Amniotic epithelial cell (primary cell): ENCODE measurements around the gene HRH3.

ENCODE experiments used
- DNase-seq: peaks from one replicate; pipeline ENCODE4 v3.0.0-alpha.2; 2010; ENCODE audit warnings: low read depth

Gene HRH3

DNA sequence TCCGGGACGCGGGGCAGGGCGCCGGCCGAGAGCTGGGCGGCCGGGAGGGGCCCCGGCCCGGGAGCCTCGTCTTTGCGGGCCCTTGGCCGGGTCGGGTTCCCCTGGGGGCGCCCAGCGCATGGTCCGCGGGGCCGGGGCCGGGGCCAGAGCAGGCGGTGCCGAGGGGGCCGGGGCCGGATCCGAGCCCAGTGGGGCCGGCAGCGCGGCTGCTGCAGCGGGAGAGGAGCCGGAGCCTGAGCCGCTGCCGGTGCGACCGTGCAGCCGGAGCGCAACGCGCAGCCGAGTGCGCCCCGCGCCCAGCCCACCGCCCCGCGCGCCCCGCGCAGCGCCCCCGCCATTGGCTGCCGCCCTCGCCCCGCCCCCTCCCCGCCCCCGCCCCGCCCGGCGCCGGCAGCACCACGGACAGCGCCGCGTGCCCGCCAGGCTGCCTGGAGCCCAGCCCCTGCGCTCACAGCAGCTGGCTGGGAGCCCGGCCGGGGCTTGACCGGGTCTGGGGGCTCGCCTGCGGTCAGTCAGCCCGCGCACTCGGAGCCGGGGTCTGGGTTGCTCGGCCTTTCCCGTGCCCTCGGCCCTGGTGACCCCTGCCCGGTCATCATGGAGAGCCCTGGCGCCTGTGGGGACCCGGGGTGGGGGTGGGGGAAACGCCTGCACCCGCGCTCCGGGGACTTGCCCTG lies at the start of gene HRH3:
HRH3 (minus strand) TSS at position 287 of the 674 bp plus-strand sequence. CDS start 308 bp downstream, outside the sequence.
- no peak for DNase-seq

DNA sequence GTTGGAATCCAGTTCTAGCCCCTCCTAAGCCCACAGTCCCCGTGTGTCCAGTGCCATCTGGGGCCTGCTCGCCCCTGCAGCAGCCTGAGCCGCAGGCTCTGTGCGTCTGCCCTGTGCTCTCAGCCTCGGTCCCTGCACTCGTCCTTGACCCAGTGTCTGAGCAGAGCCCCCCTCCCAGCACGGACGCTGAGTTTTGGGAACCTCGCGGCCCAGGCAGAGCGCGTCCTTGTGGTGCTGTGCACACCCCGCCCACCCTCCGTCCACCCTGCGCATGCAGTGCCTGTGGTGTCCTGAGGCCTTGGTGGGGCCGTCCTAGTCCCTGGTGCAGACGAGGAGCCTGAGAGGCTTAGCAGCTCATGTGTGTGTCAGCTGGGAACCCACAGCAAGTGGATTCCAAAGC lies 49.8 kb upstream of the HRH3 start:
- no peak for DNase-seq

DNA sequence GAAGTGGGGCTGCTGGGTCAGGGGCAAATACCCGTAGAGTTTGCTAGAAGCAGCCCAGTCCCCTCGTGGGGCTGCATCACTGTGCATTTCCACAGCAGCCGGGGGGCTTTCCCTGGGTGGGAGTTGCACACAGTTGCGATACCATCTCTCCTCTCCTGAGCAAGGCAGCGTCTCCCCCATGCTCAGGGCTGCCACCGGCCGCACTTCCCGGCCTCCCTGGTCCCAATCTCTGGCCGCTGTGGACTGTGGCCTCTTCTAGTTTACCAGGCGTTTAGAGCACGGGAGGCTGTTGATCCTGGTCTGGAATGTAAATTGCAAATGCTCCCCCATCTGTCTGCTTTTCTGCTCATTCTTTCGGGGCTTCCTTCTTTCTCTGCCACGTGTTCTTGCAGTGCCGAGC lies 49.3 kb upstream of the HRH3 start:
- DNase-seq, result no peak

DNA sequence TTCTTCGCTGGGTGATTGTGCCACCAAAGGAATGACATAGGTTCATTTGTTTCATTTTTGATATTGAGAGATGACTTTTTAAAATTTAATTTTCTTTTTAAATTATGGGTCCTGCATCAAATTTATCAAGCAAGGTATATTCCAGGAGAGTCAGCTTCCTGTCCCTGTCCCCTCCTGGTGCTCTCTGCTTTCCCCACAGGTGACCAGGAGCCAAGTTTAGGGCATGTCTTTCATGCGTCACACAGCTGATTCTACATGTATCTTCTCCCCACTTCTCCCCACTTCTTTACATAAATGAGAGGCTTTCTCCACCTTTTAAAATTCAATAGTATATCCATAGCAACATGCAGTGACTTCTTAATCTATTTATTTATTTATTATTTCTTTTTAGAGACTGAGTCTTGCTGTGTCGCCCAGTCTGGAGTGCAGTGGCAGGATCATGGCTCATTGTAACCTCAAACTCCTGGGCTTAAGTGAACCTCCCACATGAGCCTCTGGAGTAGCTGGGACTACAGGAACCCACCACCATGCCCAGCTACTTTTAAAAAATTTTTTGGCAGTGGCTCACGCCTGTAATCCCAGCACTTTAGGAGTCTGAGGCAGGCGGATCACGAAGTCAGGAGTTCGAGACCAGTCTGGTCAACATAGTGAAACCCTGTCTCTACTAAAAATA lies 48.3 kb upstream of the HRH3 start:
- no peak for DNase-seq

DNA sequence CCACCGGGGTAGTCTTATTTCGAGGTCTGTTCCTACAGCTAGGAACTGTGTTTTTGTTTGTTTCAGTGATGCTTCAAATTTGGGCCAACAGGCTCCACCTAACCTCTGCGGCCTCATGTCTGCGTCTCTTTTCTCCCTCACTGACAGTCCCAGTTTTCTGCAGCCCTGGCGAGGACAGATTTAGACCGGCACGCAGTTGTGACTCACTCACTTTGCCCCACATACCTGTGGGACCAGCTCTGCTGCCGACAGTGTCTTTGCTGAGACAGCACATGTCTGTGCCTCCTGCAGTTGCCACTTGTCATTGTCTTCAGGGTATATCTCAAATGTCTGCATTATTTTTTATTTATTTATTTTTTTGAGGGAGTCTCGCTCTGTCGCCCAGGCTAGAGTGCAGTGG lies 47.5 kb upstream of the HRH3 start:
- no peak for DNase-seq

DNA sequence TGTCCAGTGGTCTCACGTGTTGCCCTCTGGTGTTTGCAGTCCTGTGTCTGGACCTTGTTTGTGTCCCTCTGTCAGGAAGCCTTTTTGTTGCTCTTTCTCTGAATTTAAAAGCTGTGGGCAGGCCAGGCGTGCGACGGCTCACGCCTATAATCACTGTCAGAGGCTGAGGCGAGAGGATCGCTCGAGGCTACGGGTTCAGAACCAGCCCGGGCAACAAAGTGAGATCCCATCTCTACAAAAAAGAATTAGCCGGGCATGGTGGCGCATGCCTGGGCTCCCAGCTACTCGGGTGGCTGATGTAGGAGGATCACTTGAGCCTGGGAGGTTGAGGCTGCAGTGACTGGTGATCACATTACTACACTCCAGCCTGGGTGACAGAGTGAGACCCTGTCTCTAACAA lies 46.8 kb upstream of the HRH3 start:
- DNase-seq, result no peak

DNA sequence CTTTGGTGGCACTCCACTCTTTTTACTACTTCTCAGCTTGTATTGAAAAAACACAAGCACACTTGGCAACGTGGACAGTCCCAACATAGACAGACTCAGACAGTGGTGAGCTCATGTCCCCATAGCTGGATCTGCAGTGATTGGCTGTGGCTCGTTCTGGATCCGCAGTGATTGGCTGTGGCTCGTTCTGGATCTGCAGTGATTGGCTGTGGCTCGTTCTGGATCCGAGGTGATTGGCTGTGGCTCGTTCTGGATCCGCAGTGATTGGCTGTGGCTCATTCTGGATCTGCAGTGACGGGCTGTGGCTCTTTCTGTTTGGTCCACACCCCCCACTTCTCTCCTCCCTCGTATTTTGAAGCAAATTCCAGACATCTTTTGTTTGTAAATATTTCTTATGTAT lies 46.3 kb upstream of the HRH3 start:
- peak; percentile 10 for DNase-seq

DNA sequence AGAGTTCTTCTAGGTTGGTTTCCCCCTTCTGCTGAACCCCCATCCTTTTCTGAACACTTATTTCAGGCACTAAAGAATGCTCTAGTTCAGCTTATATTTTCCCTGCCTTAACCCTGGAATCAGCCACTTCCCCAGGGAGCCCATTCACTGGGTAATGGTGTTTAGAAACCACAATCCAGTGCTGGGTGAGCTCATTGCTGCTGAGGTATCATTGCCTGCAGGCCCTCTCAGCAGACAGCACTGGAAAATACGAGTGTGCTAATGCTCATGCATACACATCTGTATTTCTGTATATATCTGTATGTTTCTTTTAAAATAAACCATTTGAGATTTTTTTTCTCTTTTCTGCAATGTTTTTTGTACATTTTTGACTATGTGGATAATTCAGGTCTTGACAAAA lies 45.3 kb upstream of the HRH3 start:
- DNase-seq, result no peak

DNA sequence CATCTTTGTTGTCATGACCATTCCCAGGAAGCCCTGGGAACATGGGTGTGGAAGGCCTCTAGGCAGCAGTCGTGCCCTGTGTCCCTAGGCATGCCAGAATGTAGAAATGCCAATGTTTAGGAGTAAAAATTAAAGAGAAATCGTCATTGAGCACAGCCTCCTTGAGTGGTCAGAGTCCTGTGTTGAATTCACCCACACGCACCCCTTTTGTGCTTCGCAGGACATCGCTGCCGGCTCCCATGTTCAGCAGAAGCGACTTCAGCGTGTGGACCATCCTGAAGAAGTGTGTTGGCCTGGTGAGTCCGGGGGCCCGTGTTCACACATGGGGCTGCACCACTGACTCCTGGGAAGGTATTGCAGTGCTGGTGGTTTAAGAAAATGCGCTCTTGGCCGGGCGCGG lies 43.3 kb upstream of the HRH3 start:
- no peak for DNase-seq

DNA sequence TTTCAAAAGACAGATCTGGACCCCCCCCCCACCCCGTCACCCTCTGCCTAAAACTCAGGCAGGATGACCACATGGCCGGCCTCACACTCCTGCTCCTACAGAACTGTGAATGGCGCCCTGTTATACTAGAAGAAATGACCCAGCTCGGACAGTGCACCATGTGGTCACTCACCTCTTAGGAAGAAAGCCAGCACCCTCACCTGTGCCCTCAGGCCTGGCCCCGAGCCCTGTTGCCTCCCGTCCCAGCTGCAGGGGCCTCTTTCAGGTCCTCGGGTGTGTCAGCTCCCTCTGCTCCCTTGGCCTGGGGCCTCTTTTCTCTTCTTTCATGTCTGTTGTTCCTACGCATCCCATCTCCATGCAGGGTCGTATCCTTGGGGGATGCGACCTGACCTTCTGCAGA lies 42.0 kb upstream of the HRH3 start:
- no peak for DNase-seq

DNA sequence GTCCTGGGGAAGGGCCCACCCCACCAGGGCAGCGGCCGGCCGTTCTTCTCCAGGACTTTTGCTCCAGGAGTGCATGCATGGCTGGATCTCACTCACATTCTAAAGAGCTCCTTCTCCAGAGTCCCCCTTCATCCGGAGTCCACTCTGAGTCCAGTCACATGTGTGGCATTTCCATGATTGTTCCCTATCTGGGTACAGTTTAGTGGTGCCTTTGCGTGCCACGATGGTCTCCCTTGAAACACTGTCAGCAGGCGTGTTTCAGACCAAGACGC lies 39.2 kb upstream of the HRH3 start:
- no peak for DNase-seq

DNA sequence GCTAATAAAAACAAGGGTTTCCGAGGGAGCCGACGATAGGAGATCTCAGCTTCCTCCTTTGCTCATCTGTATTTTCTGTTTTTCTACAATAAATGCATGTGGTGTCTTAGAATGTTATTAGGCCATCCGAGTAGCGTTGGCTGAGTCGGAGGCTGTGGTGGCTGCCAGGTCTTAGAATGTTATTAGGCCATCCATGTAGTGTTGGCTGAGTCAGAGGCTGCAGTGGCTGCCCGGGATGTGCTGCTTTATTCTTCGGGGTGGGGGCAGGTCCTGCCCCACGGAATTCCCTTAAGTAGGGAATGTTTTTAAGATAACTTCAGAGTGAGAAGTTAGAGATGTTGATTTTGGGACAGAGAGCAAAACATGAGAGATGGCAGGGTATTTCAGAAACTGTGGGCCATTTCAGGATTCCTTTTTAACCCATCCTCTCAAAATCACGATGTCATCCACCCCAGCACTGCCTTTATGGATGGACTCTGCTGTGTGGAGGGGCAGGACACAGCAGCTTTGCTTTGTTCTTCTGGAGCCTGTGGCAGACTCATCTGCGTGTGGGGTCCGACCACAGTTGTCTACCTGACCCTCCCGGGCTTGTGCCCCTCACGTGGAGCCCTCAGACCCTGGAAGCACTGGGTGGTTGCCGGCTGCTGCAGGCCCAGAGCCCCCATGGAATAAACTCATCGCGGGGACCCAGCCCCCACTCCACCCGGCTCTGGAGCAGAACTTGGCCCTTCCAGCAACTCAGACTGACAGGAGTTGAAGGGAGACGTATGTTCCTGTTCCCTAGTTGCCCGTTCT lies 38.6 kb upstream of the HRH3 start:
- peak; percentile 80 for DNase-seq

DNA sequence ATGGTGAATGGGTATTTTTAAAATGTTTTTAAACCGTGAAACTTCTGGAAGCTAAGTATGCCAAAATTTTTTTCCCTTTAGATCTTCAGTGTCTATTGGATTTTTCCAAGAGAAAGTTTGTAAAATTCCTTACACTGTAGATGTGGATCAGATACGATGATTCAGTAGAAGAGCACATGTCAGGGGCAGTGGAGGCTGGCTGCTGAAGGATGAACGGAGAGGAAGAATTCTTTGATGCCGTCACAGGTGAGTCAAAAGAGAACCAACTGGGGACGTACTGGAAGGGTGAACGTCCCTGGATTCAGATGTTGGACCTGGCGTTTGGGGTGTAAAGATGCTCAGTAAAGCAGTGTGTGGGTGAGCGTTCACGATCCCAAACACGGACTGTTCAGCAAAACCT lies 35.9 kb upstream of the HRH3 start:
- DNase-seq, result no peak

DNA sequence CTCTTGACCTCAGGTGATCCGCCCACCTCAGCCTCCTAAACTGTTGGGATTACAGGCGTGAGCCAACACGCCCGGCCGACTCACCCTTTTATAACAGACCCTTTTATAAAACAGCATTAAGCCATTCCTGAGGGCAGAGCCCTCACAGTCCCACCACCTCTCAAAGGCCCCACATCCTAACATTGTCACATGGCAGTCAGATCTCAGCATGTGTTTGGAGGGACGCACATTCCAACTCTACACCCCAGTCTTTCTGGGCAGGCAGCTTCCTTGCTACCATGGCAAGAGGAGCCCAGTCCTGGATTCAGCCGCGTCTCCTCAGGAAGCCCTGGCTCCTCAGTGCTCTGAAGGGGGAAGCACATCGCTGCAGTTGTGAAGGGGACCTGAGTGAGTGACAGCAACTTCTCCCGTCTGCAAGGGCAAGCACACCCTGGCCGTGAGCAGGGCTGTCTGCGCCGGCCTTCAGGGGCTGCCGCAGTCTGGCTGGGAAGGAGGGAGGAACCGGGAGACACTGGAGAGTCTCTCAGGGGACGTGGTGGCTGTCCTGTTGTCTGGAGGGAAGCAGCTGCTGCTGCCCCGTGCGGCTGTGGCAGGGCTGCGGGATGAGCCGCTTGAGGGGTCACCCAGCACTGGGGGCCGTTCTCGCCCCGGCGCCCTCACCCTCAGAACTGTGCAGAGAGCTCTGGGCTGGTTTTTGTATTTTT lies 34.1 kb upstream of the HRH3 start:
- DNase-seq, result no peak

DNA sequence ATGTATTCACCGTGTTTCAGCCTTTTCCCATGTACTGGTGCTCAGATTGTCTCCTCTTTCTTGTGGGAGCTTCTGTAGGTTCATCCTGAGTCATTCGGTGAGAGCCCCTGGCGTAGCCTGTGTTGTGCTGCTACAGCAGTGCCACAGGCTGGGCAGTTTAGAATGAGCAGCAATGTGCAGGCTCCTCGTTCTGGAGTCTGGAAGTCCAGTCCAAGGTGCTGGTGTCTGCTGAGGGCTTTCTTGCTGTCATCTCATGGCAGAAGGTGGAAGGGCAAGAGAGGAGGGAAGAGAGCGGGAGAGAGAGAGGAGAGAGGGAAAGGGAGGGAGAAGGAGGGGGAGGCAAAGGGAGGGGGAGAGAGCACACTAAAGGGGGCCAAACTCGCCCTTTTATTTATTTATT lies 33.3 kb upstream of the HRH3 start:
- no peak for DNase-seq

DNA sequence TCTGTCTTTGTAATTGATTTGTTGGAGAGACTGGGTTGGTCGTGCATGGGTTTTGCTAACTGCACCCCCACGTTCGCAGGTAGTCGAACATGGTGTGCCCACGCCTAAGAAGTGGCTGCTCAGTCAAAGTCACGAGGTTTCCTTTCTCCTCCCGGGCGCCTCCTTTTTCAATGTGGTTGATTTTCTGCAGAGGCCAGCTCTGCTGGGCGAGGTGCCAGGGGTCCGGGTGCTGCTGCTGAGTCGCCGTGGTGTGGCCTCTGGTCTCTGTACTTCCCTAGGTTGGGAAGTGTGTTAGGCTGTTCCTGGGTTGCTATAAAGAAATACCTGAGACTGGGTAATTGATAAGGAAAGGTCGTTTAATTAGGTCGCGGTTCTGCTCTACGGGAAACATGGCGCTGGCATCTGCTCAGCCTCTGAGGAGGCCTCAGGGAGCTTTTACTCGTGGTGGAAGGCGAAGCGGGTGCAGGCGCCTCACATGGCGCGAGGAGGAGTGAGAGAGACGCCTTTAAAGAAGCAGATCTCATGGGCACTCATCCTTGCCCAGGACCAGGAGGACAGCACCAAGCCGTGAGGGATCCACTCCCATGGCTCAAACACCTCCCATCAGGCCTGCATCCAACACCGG lies 32.4 kb upstream of the HRH3 start:
- DNase-seq, result peak; percentile 19

DNA sequence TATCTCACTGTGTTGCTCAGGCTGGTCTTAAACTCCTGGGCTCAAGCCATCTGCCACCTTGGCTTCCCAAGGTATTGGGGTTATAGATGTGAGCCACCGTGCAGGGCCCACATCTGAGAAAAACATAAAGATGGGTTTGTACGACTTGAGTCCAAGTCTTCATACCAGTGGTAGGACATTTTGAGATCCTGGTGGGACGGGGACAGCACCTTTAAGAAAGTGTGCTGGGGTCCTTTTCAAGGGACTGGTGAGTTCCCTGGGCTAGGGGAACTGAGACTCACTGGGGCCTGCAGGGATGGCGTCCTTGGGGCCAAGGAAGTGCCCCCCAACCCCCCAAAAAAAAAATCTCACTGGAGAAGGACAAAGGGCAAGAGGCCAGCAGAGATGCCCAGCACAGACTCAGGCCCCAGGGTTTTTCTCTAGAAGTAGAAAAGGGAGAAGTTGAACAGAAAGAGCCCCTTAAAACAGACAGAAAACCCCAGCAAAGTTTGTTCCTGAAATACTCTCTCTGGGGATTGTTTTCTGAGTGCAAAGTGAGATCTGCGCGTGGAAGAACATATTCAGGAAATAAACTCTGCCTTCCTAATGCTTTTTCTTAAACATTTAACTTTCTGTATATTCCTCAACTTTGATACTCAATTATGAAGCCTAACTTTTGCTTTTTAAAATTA lies 28.9 kb upstream of the HRH3 start:
- DNase-seq, result no peak

DNA sequence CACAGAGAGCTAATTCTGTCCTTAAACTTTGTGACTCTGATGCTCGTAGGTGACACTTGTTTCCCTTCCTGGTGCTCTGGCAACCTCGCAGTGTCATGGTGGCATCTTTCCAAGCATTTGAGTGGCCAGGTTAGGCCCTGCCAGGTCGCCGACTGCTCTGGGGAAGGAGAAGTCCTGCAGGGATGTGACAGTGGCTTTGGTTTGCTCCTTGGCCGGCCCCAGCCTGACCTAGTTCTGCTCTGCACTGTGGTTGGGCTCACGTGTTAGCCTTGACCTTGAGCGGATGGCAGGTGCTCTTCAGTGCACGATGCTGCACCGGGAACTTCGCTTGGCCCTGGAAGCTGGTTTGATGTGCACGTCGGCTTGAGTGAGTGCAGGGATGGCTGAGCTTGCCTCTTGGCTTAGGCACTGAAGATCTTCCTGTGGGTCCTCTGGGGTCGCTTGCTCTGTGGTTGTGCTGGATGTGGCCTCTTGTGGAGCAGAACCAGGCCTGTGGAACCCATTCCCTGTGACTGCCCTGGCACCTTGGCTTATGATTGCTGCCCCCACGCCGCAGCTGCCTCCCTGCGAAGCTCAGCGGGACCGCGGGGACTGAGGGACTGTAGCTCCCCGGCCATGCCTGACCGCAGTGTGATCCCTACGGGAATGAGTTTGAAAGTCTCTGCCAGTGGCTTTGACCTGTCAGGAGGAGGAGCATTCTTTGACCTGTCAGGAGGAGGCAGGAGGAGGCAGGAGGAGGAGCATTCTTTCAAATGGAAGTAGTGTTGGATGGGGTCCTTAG lies 27.0 kb upstream of the HRH3 start:
- no peak for DNase-seq

DNA sequence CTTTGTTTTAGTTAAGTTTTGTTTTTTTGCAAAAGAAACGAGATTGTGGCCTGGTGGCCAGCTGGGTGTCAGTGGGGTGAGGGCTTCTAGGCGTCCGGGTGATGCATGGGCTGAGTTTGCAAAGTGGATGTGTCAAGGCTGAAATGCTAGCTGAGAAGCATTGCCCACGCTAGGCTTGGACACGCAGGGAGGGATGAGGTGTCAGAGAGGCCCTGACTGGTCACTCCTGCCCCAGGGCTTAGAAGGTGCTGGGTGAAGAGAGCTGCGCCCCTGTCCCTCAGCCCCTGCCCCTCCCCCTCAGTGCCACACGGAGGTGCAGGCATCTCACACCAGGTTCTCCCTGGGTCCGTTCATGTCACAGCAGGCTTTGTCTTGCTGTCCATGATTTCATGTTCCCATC lies 26.4 kb upstream of the HRH3 start:
- no peak for DNase-seq

DNA sequence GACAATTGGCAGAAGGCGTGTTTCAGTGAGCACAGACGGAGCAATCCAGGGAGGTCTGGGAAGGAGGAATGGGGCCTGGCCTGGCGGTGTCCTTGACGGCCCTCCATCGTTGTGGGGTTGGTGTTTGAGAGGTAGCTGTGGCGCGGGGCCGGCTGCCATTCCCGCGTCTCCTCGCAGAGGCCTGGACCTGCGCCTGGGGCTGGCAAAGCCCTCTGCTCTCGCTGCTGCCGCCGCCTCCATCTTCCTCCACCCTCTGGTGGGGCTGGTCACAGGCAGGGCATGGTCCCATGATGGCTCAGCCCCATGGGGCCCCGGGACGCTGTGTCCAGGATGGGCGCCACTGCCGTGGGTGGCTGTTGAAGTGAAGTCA lies 25.8 kb upstream of the HRH3 start:
- DNase-seq, result no peak

DNA sequence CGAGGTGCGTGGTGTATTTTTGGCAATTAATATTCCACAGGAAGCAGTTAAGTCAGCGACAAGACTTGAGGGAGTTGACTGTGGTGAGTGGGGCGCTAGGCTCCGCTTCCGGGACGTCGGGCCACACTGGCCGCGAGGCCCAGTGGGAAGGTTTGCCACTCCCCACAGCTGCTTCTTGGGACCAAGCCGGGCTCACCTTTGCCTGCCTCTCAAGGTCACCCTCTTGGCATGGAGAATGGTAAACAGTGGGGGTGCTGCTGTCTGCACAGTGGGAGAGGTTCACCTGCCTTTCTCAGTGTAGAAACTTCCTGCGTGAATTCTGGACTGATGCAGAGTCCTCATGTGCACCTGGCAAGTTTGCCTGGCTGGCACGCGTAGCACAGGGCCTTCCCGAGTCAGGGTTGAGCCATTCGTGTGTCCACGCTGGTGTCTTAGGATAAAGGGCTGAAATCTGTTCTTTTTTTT lies 24.6 kb upstream of the HRH3 start:
- DNase-seq, result no peak
